ENCODE measurements around the gene METTL21A.

Gene METTL21A

DNA sequence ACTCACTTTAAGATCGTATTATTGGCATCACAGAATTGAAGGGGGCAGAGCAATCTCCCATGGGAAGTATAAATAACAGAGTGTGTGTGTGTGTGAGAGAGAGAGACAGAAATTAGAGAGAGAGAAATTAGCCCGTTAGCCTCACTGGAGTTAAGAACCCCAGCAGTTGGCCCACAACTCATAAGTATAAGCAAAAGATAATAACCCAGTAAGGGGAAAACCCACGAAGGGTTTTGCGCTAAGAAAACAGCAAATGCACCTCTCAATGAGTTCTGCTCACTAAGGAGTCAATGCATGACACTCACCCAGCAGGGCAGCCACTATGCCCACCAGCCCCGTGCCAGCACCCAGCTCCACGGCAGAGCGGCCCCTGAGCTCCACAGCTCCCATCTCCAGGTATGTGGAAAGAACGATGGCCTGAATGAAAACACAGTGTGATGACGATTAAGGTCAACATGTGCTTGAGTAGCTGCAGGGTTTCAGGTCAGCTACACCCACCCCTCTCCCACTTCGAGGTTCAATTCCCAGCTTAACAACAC lies 3.6 kb downstream of the METTL21A start:
- no peak for DNase-seq

DNA sequence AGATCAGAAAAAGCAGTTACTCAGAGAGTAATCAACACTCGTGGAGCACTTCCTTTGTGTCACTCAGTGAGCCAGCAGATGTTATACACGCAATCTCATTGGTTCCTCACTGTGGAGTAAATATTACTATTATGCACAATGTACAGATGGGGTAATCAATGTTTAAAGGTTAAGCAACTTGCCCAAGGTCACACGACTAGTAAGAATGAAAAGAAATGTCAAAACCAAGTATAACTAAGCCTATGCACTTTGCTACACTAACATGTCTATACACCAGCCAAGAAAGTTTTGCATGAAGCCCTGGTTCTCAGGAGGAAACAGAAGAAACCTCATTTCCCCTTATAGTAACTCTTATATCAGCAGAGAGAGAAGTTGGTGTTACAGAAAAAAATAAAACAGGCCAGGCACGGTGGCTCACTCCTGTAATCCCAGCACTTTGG lies 5.4 kb downstream of the METTL21A start:
- DNase-seq = no peak

DNA sequence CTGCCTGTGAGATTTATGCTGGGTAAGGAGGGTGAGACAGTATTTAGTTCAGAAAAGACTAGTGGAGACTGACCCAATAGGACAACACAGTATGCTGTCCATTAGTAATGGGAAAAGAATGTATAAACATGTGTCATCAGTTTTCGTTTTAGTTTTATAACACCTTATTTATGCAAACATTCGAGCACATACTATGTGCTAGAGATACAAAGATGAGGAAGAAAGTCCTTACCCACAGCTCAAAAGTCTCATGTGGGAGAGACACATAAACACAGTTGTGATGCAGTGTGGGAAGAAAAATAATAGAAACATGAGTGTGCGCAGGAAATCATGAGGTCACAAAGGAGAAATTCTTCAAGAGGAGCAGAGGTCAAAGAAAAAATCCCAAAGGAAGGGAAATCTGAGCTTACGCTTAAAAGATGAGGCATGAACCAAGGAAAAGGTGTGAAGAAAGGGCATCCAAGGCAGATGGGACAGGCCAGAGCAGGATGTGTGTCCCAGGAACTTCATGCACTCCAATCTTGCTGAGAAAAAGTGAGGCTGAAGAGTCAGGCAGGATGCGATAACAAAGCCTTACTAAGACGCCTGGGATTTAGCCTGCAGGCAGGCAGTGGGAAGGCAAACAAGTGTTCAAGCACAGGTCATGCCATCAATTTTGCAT lies 8.1 kb downstream of the METTL21A start:
- no peak for DNase-seq

DNA sequence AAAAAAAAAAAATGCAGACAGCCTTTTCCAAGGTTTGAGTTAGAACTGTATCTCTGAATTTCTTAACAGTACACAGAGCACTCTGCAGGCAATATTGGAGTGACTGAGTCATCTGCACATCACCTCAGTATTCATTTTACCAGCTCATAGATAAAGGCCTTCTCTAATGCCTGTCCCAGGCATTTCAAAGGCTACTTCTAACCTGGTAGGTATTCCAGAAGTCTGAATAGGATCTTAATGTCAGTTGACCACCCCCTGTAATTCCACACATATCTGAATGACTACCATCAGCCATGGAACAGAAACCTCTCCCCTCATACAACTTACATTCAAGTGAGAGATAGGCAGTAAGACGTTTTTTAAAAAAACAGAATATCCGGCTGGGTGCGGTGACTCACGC lies 9.0 kb downstream of the METTL21A start:
- DNase-seq = no peak

DNA sequence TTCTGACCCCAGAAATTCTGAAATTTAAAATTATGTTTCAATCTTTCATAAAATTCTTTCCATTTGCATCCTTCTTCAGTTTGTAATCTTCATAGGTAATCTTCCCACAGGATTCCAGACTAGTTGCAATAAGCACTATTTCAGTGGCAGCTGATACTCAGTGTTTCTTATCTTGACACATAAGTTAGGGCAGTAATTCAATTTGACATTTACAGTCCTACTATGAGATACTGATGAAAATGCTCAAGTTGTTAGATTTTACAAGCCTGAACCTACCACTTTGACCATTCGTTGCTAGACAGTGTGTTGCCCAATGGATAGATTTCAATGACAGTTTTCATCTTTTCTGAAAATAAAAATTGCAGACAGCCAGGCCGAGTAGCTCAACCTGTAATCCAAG lies 10.4 kb downstream of the METTL21A start:
- no peak for DNase-seq

DNA sequence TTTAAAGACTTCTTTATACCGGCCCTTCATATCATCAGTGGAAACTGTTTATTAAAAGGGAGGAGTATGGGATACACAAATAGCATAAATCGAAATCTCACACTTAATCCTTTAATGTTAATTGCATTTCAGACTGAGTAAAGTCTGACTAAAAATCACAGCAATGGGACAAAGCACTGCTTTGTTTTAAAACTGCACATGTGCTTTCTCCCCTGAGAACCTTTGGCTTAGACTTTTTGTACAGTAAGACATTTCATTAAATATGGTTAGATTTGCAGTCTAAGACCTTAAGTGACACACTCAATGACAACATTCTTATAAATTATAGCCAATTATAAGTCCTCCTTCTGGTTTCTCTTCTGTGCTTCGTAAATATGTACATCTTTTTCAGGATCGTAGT lies 12.5 kb downstream of the METTL21A start:
- DNase-seq = no peak

DNA sequence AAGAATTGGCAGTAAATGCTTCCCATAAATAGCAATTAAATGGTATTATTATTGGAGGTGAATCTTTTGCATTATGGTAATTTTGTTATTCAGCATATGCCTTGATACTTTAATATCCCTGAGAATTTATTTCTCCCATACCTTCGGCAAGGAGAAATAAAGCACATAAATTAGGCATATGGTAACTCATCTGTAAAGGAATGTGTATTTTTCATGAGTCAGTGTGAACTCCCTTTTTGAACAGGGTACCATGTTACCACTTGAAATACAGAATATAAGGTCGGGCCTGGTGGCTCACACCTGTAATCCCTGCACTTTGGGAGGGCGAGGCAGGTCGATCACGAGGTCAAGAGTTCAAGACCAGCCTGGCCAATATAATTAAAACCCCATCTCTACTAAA lies 18.4 kb downstream of the METTL21A start:
- DNase-seq = no peak

DNA sequence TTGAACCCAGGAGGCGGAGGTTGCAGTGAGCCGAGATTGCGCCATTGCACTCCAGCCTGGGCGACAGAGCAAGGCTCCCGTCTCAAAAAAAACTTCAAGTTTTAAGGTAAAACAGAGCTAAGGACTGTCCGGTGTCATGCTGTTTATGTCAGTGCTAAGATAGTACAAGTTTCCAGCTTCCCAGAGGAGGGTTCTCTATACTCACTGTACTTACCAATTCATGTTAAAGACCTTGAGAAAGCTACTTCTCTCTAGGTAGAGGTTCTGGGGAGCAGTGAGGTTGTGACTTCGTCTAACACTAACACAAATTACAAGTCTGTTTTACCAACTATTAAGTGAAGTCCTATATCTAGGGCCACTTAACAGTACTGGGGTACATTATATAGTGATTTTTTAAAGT lies 18.8 kb downstream of the METTL21A start:
- DNase-seq = no peak

DNA sequence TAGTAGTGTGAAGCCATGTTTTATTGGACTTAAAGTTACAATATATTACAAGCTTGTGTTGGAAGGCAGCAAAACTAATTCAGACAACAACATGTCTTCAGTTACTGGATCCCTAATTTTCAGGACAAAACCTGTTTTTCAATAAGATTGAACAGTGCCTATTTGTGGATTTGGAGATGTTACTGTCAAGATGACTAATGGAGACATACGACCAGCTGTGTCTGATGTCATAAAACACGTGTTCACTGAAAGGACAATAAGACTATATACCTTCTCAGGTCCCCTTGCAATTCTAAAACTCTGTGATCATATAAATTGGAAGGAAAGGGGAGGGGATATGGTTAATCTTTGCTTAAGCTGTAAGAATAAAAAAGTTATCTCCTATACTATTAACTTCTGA lies 21.7 kb downstream of the METTL21A start:
- DNase-seq = no peak

DNA sequence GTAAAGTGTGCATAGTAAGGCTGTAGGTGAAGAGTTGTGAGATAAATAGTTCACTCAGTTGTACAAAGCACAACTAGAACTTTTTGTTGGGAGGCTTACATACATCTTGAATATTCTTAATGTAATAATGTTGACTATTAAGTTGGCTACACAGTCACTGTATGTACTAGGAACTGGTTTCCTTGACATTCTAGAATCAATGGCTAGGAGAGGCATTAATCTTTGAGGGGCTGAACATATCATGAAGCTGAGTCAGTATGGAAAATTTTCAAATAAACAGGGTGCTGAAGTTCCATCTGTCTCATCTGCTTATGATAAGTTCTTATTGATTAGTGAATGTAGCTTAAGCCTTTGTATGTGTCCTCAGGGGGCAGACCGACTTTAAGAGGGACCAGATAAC lies 23.4 kb downstream of the METTL21A start:
- no peak for DNase-seq

DNA sequence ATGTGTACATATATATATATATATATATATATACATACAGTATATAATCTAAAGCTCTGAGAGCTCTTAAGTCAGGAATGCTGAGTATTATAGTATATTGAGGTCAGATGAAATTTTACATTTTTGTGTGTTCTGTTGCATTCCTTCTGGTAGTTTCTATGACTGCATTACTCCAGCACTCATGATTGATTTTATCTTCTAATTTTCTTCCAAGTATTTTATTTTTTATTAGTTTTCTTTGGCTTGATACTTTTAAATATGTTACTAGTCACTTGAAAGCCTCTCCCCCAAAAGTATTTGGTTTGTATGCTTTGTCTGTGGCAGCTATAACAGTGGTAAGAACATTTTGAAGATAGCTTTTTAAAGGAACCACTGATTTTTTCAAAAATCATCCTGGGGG lies 25.0 kb downstream of the METTL21A start:
- DNase-seq = no peak

DNA sequence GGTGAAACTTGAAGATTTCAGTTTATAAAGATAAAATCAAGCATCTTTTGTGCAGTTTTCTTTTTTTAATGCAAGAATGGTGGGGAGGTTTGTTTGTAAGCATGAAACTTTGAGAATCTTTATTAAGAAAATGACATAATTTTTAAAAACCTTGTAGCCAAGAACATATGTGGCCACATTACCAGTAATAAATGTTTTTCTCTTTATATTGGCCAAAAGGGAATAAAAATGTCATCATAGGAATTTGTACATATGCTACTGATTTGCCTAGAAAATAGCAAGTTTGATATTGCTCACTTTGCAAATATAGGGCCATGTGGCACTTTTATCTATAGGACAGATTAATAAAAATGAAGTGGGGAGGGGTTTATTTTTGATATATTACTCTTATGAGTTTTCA lies 25.6 kb downstream of the METTL21A start:
- DNase-seq = no peak

DNA sequence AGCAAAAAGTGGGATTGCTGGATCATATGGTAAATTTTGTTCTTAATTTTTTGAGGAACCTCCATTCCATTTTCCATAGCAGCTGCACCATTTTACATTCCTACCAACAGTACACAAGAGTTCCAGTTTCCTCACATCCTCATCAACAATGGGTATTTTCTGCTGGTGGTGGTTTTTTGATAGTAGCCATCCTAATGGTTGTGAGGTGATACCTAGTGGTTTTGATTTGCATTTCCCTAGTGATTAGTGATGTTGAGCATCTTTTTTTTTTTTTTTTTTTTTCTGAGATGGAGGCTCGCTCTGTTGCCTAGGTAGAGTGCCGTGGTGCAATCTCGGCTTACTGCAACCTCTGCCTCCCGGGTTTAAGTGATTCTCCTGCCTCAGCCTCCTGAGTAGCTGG lies 30.5 kb downstream of the METTL21A start:
- DNase-seq = no peak

DNA sequence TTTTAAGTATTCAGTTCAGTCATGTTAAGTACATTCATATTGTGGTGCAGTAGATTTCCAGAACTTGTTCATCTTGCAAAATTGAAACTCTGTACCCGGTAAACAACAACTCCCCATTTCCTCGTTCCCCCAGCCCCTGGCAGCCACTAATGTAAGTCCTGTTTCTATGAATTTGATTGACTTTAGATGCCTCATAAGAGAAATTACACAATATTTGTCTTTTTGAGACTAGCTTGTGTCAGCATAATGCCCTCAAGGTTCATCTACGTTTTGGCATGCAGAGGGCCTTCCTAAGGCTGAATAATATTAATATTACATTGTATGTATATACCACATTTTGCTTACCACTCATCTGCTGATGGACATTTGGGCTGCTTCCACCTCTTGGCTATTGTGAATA lies 30.9 kb downstream of the METTL21A start:
- no peak for DNase-seq

DNA sequence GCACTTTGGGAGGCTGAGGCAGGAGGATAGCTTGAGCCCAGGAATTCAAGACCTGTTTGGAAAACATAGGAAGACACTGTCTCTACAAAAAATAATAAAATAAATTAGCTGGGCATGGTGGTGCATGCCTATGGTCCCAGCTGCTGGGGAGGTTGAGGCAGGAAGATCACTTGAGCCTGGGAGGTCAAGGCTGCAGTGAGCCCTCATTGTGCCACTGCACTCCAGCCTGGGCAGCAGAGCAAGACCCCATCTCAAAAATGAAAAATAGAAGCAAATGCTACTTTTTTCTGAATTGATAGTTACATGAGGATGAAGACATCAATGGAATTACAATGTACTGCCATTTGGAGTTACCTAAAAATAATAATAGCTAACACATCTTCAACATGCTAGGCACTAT lies 31.9 kb downstream of the METTL21A start:
- no peak for DNase-seq

DNA sequence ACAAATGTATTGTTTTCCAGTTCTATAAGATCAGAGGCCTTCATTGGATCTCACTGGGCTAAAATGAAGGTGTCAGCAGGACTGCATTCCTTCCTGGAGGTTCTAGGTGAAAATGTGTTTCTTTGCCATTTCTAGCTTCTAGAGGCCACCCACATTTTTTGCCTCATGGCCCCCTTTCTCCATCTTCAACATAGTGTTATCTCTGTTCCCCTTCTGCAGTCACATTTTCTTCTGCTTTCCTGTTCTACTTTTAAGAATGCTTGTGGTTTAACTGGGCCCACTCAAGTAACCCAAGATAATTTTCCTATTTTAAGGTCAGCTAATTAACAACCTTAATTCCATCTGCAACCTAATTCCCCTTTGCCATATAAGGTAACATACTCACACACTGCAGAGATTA lies 36.1 kb downstream of the METTL21A start:
- no peak for DNase-seq

DNA sequence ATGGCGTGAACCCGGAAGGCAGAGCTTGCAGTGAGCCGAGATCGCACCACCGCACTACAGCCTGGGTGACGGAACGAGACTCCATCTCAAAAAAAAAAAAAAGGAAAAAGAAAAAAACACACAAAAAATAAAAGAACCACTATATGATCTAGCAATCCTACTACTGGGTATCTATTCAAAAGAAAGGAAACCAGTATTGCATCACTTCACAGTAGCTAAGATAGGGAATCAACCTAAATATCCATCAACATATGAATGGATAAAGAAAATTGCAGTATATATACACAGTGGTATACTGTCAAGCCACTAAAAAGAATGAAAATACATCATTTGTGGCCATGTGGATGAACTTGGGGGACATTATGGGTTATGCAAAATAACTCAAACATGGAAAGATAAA lies 37.9 kb downstream of the METTL21A start:
- no peak for DNase-seq

DNA sequence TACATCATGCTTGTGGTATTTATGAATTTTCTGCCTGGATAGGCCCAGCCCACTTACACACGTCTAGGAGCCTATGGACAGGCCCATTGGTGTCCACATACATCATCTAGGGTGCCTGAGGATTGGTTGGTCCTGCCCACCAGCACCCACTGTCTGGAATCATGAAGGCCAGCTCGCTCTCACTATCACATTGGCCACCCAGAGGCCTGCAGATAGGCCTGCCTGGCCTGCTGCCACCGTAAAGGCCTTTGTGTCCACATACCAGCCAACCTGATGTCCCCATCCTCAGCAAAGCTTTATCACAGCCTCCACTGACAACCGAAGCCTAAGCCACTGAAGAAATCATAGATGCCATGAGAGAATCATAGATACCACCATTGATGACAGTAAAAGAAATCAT lies 40.2 kb downstream of the METTL21A start:
- no peak for DNase-seq

DNA sequence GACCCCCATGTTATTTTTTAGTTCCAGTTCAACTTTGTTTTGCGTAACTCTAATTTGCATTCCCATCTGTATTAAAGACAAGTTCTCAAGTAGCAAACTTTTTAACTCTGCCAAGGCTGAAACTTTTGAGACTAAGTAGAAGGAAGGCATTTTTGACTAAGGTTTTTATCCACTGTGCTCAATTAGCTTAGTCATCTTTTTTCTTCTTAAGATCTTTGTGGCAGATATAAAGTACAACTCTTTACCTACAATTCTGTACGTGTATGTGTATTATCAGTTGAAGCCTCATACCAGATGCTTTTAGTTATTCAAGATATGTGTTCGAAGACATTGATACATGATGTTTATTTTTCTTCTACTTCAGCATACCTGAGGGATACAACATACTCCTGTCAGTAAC lies 53.8 kb downstream of the METTL21A start:
- no peak for DNase-seq

DNA sequence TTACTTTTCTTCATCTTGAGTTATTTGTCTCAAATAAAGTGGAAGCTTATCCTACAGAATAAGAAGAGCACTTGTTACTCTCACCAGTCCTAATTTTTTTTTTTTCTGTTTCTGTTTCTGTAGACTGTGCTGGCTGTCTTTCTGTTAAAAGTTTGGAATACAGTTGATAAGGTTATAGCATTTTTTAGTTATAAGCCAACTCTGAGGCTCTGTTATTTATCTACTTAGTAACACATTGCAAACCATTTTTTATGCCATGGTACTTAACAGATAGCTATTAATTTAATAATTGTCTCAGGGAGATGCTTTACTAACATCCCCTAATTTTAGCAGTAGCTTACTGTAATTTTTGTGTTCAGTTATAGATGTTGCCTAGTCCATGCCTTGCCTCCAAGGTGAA lies 57.5 kb downstream of the METTL21A start:
- no peak for DNase-seq

DNA sequence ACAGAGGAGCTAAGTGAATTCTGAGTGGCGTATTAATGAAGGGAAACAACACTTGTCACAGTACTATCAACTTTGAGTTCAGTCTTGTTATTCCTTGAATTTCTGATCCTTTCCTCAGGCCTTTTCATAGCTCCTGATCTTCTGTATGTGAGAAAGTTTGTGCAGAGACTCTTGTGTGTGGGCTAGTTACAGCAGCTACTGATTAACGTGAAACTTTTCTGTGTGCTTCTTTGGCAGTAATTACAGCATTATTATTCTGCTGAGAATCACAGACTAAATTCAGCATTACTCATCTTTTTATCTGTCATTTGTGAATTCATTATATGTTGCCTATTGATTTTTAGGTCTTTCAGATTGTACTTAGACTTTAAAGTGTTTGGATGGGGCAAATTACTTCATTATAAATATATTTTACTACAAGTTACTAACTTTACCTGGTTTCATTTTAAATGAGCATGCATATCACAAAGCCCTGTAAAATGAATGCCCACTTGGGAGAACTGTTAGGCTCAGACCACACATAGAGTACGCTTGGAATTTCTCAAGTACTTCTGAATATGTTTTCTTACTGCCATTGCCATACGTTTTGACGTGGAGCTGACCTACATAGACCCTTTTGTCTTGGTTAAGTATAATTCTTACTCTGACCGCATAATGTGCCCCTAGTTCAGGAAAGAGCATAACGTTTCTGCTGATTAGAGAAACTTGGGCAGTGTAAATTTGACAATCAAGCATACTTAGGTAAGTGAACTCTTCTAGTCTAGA lies 59.3 kb downstream of the METTL21A start:
- DNase-seq = no peak

Measured in NCI-H187 treated with DMSO at 0.1 percent for 48 hours (cell line).